Stimulated activated CD8-positive, alpha-beta memory T cell treated with anti-CD3 and anti-CD28 coated beads, Interleukin-15, amount 100 ng/mL, for 24 hours (primary cell): ENCODE results near the gene C12orf43.
"Not testable (repeated sequence)": the region's sequence is repeated elsewhere in the genome, so short reads cannot be mapped to it uniquely, and the experiment has no call there.

Source experiments
- DNase-seq: peaks from one replicate; pipeline ENCODE4 v3.0.0-alpha.2; 2020; ENCODE audit warnings: low read depth

C12orf43 gene, protein sequence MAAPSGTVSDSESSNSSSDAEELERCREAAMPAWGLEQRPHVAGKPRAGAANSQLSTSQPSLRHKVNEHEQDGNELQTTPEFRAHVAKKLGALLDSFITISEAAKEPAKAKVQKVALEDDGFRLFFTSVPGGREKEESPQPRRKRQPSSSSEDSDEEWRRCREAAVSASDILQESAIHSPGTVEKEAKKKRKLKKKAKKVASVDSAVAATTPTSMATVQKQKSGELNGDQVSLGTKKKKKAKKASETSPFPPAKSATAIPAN

DNA sequence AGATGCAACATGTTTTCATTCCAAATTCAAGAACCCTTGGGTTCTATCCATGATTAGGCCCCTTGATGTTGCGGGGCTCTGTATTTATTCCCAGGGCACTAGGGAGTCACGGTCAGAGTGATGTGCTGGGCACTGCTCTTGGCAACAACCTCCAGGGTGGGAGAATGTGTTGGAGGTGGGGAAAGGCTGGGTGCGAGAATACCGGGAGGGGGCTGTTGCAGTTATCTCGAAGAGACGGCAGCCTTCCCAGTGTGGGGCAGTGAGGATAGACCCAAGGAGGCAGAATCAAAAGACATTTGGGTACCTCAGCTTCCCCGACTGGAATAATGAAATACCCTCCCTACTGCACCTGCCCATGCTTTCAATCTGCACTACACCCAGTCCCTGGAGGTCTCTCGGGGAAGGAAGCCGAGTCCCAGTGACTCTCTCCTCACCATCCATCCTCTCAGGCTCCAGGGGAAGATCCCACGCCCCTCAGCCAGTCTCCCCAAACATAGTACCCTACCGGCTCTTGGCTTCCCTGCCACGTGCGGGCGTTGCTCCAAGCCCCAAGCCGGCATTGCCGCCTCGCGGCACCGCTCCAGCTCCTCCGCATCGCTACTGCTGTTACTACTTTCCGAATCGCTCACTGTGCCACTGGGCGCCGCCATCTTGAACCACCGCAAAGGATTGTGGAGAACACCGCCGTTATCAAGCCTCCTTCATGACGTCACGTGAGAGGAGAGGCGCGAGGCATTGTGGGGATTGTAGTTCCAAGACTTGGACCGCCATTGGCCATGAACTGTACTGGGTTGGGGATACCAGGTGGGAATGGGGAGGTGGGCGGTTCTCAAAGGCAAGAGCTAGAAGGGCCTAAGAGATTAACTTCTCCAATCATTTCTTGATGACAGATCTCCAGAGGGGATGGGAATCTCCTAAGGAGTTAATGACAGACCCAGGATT, at the start of gene C12orf43:
Gene C12orf43, minus strand, starts transcription at position 663 of the 942 bp plus-strand sequence. Its CDS starts 13 bp downstream, at position 650.
- peak; percentile 68 for DNase-seq

DNA sequence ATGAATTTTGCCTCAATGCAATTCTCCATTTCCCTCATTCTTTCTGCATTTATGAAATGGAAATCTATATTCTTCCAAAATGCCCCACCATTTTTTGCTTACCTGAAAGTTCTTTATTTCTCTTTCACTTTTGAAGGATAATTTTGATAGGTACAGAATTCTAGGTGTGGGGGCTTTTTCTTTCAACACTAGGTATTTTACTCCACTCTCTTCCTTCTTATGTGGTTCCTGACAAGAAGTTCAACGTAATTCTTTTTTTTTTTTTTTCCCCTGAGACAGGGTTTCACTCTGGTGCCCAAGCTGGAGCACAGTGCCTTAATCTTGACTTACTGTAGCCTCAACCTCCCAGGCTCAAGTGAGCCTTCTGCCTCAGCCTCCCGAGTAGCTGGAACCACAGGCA, 49.1 kb upstream of the C12orf43 start:
- DNase-seq: no peak

DNA sequence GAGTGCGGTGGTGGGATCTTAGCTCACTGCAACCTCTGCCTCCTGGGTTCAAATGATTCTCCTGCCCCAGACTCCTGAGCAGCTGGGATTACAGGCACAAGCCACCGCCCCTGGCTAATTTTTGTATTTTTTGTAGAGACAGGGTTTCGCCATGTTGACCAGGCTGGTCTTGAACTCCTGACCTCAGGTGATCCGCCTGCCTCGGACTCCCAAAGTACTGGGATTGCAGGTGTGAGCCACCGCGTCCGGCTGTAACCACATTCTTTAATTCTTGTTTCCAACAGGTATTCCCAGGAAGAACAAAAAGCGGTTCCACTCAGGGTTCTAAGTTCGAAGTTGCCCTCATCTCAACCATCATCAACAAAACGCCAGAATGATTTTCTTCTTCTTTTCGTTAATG, 48.3 kb upstream of the C12orf43 start:
- DNase-seq: not testable (repeated sequence)

DNA sequence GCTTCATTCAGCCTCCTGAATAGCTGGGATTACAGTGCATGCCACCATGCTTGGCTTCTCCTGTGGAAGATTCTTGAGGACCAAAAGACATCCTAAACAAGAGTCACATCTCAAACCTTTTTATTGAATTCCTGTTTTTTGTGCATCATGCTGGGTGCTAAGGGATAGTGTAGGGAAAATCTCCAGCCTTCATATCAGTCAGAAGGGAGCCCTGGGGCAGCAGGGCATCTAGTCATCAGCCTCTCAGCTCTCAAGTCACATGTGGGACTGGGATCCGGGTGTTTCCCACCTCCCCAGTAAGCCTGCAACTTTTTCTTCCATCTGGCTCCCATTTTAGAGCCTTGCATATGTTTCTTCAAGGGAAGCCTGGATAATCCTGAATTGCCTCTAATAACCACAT, 47.8 kb upstream of the C12orf43 start:
- no peak for DNase-seq

DNA sequence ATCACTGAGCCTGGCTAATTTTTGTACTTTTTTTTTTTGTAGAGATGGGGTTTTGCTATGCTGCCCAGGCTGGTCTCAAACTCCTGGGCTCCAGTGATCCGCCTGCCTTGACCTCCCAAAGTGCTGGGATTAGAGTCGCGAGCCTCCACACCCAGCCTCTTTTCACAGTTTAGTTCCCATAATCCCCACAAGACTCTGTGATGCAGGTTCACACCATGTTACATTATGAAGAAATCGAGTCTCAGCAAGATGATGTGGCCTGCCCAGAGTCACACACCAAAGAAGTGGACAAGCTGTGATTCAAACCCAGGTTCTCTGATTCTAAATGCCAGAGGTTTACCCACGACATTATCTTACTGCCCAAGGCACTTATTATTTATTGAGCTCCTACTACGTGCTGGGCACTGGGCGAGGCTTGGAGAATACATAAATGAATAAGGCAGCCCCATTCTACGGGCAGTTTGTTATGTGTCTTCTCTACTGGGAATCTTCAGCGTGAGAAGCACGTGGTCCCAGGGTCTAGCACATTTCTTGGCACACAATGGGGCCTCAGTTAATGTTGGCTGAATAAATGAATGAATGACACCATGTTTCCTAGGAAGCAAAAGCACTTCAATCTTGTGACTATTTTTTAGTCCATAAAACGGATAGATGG, 46.2 kb upstream of the C12orf43 start:
- no peak for DNase-seq

DNA sequence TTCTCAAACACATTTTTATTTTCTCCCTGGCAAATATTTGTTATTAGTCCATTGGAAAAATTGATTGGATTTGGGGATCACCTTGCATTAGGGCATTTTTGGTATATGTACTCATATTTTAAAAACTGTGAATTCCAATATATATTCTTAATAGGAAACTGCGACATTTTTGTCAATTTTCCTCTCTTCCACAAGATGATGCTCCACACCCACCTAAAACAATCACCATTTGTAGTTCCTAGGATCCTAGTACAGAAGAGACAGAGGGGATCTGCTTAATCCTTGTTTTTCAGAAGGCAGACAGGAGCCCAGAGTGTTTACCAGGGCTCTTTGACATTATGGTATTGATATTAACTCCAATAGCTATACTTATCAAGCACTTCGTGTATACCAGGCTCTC, 45.5 kb upstream of the C12orf43 start:
- no peak for DNase-seq

DNA sequence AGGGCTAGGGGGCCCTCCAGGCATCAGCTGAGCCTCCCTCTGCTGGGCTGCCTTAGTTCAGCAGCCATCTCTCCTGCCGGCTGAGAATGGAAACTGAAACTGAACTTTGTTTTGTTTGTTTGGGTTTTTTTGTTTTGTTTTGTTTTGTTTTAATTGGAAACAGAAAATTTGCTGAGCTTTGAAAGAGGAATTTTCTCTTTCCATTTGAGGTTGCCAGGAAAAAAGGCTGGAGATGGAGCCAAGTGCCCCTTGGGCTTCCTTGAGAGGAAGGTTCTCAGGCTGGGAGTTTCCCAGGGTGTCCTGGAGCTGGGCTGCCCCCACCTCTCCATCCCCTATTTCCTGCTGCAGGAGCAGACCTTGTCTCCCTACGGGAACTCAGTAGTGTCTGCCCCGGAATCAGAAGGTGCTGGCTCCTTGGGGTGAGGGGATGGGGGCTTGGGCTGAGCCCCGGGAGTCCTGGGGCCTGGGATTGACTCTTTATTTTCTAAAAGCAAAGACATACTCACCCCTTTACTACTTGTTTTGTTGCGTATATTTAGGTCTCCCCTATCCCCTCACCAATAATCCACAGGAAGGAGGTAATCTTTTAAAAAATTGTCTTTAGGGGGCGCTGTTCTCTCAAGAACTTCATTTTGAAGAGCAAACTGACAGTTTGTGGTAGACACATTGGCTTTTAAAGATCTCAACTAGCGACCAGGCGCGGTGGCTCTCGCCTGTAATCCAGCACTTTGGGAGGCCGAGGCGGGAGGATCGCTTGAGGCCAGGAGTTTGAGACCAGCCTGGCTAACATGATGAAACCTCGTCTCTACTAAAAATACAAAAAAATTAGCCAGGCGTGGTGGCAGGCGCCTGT, 44.1 kb upstream of the C12orf43 start:
- no peak for DNase-seq

DNA sequence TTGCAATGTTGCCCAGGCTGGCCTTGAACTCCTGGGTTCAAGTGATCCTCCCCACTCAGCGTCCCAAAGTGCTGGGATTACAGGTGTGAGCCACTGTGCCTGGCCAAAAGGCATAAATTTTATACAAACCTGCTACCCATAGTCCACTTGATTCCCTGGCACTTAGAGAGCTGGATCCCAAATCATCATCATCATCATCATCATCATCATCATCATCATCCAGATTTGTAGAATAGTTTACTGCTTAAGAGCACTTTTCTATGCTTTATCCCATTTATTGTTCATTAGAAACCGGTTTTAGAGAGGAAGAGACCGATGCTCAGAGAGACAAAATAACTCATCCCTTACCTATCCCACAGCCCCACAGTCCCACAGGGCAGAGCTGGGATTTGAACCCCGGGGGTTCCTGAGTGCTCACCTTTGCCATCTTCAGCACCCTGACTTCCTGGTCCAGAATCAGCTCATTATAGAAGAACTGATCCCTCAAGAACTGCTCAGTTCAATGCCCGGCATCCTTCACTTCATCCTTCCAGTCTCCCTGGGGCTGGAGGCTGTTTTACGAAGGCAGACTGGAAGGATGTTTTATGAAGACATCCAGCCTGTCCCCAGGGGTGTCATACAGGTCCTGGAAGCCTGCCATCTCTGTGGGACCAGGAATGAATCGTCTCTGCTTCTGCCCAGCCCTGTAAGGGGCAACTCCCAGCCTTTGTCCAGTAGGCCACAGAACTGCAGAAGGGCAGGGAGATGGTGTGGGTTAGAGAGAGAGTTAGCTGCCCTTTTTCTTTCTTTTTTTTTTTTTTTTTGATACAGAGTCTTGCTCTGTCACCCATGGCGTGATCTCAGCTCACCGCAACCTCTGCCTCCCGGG, 43.0 kb upstream of the C12orf43 start:
- DNase-seq: no peak

DNA sequence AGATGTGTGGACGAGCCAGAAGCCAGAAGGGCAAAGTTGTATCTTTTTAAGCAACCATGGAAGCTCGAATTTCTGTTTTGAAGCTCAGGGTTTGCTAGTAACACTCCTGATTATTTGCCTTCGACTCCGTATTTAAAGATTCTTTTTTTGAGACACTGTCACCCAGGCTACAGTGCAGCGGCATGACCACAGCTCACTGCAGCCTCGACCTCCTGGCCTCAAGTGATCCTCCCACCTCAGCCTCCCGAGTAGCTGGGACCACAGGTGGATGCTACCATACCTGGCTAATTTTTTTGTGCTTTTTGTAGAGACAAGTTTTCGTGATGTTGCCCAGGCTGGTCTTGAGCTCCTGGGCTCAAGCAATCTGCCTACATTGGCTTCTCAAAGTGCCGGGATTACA, 41.5 kb upstream of the C12orf43 start:
- no peak for DNase-seq

DNA sequence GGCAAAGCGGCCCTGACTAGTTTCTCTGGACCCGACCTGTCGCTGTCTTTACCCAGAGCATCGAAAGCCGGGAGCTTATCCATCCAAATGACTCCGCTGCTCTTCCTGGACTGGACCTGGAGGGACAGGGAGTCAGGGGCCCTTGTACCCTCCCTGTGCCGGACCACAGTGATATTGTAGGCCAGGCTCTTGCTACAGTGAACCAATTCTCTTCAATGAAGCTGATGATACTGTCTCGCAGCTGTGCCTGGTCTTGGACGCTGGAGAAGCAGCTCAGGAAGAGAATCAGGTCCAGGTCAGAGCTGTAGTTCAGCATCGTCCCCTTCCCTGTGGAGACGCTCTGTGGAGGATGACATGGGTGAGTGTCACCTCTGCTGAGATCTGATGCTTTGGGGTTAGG, 37.4 kb upstream of the C12orf43 start:
- no peak for DNase-seq

DNA sequence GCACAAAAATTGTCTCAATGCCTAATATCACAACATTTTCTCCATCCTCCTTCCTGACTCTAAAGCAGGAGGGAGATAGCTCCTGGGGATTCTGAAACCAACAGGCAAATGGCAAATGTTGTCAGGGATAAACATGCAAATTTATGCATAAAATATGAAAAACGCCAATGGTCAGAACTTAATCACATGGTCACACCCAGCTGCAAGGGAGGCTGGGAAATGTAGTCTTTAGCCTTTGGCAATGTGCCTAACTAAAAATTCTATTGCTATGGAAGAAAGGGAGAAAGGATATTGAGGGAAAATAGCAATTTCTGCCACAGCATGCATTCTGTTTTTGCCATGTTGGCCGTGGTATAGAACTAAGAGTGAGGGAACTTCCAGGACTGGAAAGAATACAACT, 34.4 kb upstream of the C12orf43 start:
- no peak for DNase-seq

DNA sequence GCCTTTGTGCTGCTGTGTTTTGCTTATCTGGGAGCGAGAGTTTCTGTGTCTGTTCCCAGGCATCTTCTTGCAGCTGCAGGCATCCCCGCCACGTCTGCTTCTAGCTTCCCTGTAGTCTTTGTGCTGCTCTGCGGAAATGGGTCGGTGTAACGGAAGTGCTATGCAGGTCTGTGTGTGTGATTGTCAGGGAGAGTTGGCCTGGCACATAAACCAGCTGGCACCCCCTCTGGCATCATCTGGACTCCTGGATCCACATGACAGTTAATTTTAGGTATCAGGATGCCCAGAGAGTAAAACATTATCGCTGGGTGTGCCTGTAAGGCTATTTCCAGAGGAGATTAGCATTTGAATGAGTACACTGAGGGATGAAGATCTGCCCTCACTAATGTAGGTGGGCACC, 32.2 kb upstream of the C12orf43 start:
- DNase-seq: no peak

DNA sequence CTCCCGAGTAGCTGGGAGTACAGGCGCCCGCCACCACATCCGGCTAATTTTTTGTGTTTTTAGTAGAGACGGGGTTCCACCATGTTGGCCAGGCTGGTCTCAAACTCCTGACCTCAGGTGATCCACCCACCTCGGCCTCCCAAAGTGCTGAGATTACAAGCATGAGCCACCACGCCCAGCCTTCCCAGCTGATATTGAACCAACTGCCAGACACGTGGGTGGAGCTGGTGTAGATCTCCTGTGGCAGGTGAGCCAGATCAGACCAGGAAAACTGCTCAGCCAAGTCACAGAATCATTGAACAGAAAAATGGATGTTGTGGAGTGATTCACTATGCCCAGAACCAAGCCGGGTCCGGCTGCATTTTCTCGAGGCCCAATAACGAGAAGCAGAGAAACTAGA, 31.1 kb upstream of the C12orf43 start:
- DNase-seq: not testable (repeated sequence)

DNA sequence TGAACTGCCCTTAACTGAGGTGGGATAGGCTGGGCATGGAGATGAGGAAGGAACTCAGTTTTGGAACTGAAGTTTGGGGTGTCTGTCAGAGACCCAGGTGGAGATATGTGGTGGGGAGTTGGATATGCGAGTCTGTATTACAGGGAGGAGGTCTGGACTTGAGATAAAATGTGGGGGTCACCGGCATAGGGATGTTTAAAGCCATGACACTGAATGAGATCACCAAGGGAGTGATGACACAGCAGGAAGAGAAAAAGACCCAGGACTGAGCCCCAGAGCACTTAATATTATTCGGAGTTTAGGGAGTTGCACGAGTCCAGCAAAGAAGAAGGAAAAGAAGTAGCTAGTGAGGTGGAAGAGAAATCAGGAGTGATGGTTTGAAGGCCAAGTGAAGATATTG, 26.8 kb upstream of the C12orf43 start:
- no peak for DNase-seq

DNA sequence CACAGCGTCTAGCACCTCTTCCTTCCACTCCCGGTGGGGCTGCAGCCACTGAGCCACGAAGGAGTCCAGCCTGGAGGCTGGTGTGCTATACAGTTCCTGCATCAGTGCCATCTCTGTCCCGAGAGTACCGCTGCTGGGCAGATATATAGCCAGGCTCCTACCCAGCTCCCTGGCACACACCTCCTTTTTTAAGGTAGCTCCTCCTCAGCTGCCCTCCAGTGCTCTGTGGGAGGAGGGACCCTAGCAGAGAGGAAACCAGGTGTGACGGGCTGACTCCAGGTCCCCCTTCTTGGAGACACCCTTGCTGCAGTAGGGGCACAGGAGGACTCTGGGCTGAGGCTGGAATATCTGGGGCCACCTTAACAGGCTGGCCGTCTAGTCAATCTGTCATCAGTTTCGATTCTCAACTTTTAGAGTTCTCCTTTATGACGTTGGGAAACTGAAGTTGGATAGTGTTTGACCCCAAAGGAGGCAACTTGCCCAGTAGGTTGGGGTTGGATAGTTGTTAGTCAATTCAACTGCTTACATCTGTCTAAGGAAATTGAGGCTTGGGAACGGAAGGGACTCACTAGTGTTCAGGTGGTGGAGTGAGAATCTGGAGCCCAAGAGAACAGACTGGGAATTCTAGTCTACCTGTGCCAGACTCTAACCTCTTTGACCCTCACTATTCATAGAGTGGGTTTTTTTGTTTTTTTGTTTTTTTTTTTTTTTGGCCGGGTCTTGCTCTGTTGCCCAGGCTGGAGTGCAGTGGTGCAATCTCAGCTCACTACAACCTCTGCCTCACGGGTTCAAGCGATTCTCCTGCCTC, 22.8 kb upstream of the C12orf43 start, which contains the start of gene OASL:
Gene OASL, minus strand, starts transcription at position 386 of the 808 bp plus-strand sequence. Its CDS starts 275 bp downstream, at position 111.
- DNase-seq: no peak

DNA sequence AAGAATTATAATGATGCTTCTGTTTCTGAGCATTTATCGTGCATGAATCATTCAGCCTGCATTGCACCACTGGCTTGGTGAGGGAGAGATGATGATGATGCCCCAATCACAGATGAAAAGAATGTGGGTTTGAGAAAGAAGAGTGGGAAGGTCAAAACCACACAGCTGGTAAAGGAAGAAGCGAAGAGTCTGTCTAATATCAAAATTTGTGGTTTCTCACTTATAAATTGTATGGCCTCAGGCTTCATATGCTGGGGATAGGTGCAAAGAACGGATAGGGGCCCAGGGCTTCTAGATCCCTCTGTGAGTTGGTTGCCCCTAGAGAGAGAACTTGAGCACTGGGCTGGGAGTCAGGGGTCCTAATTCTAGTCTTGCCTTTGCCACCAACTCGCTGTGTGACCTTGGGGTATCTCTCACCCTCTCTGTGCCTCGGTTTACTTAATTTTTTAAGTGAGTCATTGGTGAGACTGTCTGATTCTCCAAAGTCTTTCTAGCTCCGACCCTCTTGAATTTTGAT, 20.6 kb upstream of the C12orf43 start:
- no peak for DNase-seq

DNA sequence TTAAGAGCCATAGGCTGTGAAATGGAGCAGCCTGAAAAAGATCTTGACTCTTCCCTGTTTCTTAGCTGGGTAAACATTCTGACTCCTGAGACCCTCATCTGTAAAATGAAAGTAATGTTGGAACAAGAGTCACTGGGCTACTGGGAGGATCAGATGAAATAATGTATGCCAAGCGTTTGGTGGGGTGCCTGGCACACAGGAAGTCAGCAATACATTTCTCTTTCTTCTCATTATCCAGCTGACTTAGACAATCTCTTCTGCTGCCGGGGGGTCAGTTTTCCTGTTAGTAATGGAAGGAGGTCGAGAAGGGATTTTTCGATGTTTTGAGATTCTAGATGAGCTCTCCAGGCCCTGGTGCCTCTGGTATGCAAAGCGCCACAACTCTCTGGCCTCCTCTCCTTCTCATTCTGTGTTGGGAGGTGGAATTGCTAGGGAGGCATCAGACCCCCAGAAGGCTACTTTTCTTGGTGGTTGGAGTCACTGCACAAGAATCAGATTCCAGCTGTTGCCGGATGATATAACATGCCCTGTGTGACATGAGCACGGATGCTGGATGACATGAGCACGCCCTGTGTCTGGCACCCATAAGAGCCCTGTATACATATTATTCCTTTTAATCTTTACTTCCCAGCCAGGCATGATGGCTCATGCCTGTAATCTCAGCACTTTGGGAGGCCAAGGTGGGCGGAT, 18.5 kb upstream of the C12orf43 start:
- DNase-seq: no peak

DNA sequence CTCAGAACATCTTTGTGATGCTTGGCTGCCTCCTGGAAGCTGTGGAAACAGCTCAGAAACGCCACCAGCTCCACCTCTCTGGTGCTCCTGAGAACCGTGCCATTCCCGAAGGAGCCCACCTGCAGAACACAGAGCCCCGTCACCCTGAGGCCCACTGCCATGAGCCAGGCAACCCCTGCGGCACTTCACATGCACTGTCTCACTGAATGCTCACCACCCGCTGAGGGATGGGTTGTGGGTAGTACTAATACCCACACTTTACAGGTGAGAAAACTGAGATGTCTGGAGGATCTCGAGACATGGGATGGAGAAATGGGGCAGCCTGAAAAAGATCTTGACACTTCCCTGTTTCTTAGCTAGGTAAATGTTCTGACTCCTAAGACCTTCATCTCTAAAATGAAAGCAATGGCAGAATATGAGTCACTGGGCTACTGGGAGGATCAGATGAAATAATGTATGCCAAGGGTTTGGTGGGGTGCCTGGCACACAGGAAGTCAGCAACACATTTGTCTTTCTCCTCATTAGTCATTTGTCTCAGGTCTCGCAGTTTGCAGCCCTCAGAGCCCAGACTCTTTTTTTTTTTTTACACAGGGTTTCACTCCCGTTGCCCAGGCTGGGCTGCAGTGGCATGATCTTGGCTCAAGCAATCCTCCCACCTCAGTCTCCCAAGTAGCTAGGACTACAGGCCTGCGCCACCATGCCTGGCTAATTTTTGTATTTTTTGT, 17.5 kb upstream of the C12orf43 start:
- no peak for DNase-seq
